Skeletal muscle cell (primary cell): ENCODE results near the gene PPP5C.

Experiments used
- DNase-seq: peaks from one replicate; pipeline ENCODE4 v3.0.0-alpha.2; 2010; ENCODE audit warnings: low read depth
- H3K4me3 ChIP-seq: 2 replicates; pipeline ENCODE4 v1.5.1; 2011; ENCODE audit warnings: low read depth, mild to moderate bottlenecking, control low read depth, low read length, moderate library complexity

Gene PPP5C

GRCh38 chr19:46328079-46328478, 18.8 kb upstream of the PPP5C start:
- H3K4me3 ChIP-seq, result no peak overlapping the region
- DNase-seq, result no peak

- DNase-seq, result no peak
- no peak overlapping the region for H3K4me3 ChIP-seq
These were observed 16.5 kb upstream of the PPP5C start for GRCh38 chr19:46330319-46330918.

GRCh38 chr19:46337487-46337886, 9.4 kb upstream of the PPP5C start:
- no peak overlapping the region for H3K4me3 ChIP-seq
- DNase-seq, result no peak

GRCh38 chr19:46339446-46339845, 7.4 kb upstream of the PPP5C start:
- no peak overlapping the region for H3K4me3 ChIP-seq
- no peak for DNase-seq

- H3K4me3 ChIP-seq, result no peak overlapping the region
- no peak for DNase-seq
These were observed 6.7 kb upstream of the PPP5C start for GRCh38 chr19:46340051-46340659.

GRCh38 chr19:46341937-46342336, 5.0 kb upstream of the PPP5C start:
- H3K4me3 ChIP-seq, result no peak overlapping the region
- no peak for DNase-seq

- H3K4me3 ChIP-seq, result no peak overlapping the region
- no peak for DNase-seq
These were observed 2.5 kb upstream of the PPP5C start for GRCh38 chr19:46344363-46344762.

GRCh38 chr19:46345157-46345556, 1.7 kb upstream of the PPP5C start:
- DNase-seq, result no peak
- no peak overlapping the region for H3K4me3 ChIP-seq

GRCh38 chr19:46347572-46347883, 641 bp downstream of the PPP5C start:
- DNase-seq, result no peak
- H3K4me3 ChIP-seq, result peak overlapping the region; percentile 97

GRCh38 chr19:46347985-46348384, 1.1 kb downstream of the PPP5C start:
- H3K4me3 ChIP-seq, result peak overlapping the region; percentile 97
- DNase-seq, result no peak

GRCh38 chr19:46349311-46349993, 2.6 kb downstream of the PPP5C start:
- no peak for DNase-seq
- H3K4me3 ChIP-seq, result no peak overlapping the region

- H3K4me3 ChIP-seq, result no peak overlapping the region
- no peak for DNase-seq
These were observed 3.3 kb downstream of the PPP5C start for GRCh38 chr19:46350029-46350757.

- no peak for DNase-seq
These were observed 3.9 kb downstream of the PPP5C start for GRCh38 chr19:46350758-46351159.

GRCh38 chr19:46351241-46352041, 4.6 kb downstream of the PPP5C start:
- DNase-seq, result no peak
- H3K4me3 ChIP-seq, result no peak overlapping the region

More at GRCh38 chr19:46350758-46351159, 3.9 kb downstream of the PPP5C start:
- H3K4me3 ChIP-seq, result no peak overlapping the region

- no peak overlapping the region for H3K4me3 ChIP-seq
- DNase-seq, result no peak
These were observed 7.0 kb downstream of the PPP5C start for GRCh38 chr19:46353730-46354528.

- no peak for DNase-seq
These were observed 8.6 kb downstream of the PPP5C start for GRCh38 chr19:46355234-46356148.

GRCh38 chr19:46356149-46357055, 9.5 kb downstream of the PPP5C start:
- no peak for DNase-seq
- H3K4me3 ChIP-seq, result no peak overlapping the region

More at GRCh38 chr19:46355234-46356148, 8.6 kb downstream of the PPP5C start:
- H3K4me3 ChIP-seq, result no peak overlapping the region
